ENCODE data around the gene GCN1. TPM values are rescaled to one million over a fixed set of nuclear protein-coding genes. Genes with fewer than 3 reads are reported as not detected.

GCN1 gene
- total RNA-seq, 1 experiment from 2014 or later, result 181 TPM

DNA sequence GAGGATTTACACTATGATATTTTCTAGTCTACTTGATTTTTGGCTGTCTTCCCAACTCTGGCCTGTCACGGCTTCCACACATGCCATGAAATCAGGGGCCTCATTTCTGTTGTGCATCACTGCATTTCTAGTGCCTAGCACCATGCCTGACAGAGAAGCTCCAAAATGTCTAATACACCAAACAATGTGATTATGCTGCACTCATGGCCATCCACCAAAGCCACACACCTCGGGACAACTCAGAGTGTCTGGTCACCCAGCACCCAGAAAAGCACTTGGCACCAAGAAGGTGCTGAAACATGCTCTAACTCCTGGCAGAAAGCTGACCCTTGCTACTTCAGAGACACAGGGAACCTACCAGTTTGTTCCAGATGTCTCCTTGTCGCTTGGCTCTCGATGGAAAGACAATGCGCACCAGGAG lies 11.3 kb downstream of the GCN1 start:
- no peaks in the 10 kb centered on the region for H3K9me3 Mint-ChIP-seq
- DNase-seq (ENCODE audit: low spot score) (no peak), ATAC-seq (no peak)
- peaks cover 65% of the 10 kb centered on the region for H3K36me3 Mint-ChIP-seq
- no peaks in the 10 kb centered on the region; the same call in 1 of the 2 replicates for H3K27me3 Mint-ChIP-seq (ENCODE audit: low read depth)
- ChIA-PET CTCF (no interaction called here), POLR2A (no interaction called here)
- H3K27ac Mint-ChIP-seq, result 0 out of 2 replicates have a peak overlapping the region, but pooled peaks have one; percentile 57
- H3K4me3 Mint-ChIP-seq, result no peak overlapping the region
- TF ChIP-seq, protein P1, sequence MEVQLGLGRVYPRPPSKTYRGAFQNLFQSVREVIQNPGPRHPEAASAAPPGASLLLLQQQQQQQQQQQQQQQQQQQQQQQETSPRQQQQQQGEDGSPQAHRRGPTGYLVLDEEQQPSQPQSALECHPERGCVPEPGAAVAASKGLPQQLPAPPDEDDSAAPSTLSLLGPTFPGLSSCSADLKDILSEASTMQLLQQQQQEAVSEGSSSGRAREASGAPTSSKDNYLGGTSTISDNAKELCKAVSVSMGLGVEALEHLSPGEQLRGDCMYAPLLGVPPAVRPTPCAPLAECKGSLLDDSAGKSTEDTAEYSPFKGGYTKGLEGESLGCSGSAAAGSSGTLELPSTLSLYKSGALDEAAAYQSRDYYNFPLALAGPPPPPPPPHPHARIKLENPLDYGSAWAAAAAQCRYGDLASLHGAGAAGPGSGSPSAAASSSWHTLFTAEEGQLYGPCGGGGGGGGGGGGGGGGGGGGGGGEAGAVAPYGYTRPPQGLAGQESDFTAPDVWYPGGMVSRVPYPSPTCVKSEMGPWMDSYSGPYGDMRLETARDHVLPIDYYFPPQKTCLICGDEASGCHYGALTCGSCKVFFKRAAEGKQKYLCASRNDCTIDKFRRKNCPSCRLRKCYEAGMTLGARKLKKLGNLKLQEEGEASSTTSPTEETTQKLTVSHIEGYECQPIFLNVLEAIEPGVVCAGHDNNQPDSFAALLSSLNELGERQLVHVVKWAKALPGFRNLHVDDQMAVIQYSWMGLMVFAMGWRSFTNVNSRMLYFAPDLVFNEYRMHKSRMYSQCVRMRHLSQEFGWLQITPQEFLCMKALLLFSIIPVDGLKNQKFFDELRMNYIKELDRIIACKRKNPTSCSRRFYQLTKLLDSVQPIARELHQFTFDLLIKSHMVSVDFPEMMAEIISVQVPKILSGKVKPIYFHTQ (CRISPR knock-in tag; IDR thresholded peaks at IDR 0.05), result no peak
- no peak for TF ChIP-seq SMAD3 (CRISPR knock-in tag; IDR thresholded peaks at IDR 0.05; ENCODE audit: borderline replicate concordance)
- no peak for TF ChIP-seq ZBTB21 (CRISPR knock-in tag; IDR thresholded peaks at IDR 0.05; ENCODE audit: borderline replicate concordance)
- no peak for TF ChIP-seq MYBL2 (CRISPR knock-in tag; IDR thresholded peaks at IDR 0.05)
- TF ChIP-seq, protein P2, sequence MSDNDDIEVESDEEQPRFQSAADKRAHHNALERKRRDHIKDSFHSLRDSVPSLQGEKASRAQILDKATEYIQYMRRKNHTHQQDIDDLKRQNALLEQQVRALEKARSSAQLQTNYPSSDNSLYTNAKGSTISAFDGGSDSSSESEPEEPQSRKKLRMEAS (CRISPR knock-in tag; IDR thresholded peaks at IDR 0.05), result no peak
- TF ChIP-seq ZNF396 (CRISPR knock-in tag; IDR thresholded peaks at IDR 0.05; ENCODE audit: borderline replicate concordance), result no peak
- TF ChIP-seq GABPB1 (CRISPR knock-in tag; IDR thresholded peaks at IDR 0.05), result no peak
- TF ChIP-seq, protein P3, sequence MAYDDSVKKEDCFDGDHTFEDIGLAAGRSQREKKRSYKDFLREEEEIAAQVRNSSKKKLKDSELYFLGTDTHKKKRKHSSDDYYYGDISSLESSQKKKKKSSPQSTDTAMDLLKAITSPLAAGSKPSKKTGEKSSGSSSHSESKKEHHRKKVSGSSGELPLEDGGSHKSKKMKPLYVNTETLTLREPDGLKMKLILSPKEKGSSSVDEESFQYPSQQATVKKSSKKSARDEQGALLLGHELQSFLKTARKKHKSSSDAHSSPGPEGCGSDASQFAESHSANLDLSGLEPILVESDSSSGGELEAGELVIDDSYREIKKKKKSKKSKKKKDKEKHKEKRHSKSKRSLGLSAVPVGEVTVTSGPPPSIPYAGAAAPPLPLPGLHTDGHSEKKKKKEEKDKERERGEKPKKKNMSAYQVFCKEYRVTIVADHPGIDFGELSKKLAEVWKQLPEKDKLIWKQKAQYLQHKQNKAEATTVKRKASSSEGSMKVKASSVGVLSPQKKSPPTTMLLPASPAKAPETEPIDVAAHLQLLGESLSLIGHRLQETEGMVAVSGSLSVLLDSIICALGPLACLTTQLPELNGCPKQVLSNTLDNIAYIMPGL (CRISPR knock-in tag; IDR thresholded peaks at IDR 0.05), result no peak
- no peak for TF ChIP-seq ZNF121 (CRISPR knock-in tag; IDR thresholded peaks at IDR 0.05)
- TF ChIP-seq, protein P4, sequence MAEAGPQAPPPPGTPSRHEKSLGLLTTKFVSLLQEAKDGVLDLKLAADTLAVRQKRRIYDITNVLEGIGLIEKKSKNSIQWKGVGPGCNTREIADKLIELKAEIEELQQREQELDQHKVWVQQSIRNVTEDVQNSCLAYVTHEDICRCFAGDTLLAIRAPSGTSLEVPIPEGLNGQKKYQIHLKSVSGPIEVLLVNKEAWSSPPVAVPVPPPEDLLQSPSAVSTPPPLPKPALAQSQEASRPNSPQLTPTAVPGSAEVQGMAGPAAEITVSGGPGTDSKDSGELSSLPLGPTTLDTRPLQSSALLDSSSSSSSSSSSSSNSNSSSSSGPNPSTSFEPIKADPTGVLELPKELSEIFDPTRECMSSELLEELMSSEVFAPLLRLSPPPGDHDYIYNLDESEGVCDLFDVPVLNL (CRISPR knock-in tag; IDR thresholded peaks at IDR 0.05; ENCODE audit: borderline replicate concordance, low read depth), result no peak
- no peaks in the 10 kb centered on the region for H3K4me1 Mint-ChIP-seq

DNA sequence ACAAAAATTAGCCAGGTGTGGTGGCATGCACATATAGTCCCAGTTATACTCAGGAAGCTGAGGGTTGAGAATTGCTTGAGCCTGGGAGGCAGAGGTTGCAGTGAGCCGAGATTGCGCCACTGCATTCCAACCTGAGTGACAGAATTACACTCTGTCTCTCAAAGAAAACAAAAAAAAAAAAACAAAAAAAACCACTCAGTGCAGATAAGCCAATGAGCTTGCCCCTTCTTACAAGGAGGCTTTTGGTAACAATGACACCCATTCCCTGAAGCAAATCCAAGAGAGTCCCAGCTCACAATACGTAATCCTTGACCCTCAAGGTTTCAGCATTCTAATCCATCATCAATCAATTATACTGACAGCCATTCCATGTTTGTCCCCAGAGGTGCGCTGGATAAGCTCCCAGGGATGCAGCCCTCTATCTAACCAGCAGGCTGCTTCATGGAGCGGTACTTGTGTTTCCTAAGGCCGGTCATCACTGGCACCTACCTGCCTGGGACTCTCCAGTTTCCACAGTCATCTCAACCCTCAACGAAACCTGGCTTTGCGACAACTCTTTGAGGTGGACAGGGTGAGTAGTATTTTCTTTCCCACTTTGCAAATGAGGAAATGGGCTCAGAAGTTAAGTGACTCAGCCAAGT lies 12.4 kb downstream of the GCN1 start:
- ATAC-seq, result peak; percentile 67; the same call in 1 of the 2 replicates
- TF ChIP-seq, protein P5, sequence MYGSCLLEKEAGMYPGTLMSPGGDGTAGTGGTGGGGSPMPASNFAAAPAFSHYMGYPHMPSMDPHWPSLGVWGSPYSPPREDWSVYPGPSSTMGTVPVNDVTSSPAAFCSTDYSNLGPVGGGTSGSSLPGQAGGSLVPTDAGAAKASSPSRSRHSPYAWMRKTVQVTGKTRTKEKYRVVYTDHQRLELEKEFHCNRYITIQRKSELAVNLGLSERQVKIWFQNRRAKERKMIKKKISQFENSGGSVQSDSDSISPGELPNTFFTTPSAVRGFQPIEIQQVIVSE (CRISPR knock-in tag; IDR thresholded peaks at IDR 0.05; ENCODE audit: borderline replicate concordance), result no peak
- TF ChIP-seq ELF4 (CRISPR knock-in tag; IDR thresholded peaks at IDR 0.05; ENCODE audit: low read depth) (no peak), CREM (CRISPR knock-in tag; IDR thresholded peaks at IDR 0.05) (no peak), GRHL2 (CRISPR knock-in tag; IDR thresholded peaks at IDR 0.05; ENCODE audit: insufficient replicate concordance, severe bottlenecking) (no peak), JUN (CRISPR knock-in tag; IDR thresholded peaks at IDR 0.05) (no peak)
- TF ChIP-seq, protein P6, sequence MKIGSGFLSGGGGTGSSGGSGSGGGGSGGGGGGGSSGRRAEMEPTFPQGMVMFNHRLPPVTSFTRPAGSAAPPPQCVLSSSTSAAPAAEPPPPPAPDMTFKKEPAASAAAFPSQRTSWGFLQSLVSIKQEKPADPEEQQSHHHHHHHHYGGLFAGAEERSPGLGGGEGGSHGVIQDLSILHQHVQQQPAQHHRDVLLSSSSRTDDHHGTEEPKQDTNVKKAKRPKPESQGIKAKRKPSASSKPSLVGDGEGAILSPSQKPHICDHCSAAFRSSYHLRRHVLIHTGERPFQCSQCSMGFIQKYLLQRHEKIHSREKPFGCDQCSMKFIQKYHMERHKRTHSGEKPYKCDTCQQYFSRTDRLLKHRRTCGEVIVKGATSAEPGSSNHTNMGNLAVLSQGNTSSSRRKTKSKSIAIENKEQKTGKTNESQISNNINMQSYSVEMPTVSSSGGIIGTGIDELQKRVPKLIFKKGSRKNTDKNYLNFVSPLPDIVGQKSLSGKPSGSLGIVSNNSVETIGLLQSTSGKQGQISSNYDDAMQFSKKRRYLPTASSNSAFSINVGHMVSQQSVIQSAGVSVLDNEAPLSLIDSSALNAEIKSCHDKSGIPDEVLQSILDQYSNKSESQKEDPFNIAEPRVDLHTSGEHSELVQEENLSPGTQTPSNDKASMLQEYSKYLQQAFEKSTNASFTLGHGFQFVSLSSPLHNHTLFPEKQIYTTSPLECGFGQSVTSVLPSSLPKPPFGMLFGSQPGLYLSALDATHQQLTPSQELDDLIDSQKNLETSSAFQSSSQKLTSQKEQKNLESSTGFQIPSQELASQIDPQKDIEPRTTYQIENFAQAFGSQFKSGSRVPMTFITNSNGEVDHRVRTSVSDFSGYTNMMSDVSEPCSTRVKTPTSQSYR (CRISPR knock-in tag; IDR thresholded peaks at IDR 0.05), result no peak
- TF ChIP-seq, protein P7, sequence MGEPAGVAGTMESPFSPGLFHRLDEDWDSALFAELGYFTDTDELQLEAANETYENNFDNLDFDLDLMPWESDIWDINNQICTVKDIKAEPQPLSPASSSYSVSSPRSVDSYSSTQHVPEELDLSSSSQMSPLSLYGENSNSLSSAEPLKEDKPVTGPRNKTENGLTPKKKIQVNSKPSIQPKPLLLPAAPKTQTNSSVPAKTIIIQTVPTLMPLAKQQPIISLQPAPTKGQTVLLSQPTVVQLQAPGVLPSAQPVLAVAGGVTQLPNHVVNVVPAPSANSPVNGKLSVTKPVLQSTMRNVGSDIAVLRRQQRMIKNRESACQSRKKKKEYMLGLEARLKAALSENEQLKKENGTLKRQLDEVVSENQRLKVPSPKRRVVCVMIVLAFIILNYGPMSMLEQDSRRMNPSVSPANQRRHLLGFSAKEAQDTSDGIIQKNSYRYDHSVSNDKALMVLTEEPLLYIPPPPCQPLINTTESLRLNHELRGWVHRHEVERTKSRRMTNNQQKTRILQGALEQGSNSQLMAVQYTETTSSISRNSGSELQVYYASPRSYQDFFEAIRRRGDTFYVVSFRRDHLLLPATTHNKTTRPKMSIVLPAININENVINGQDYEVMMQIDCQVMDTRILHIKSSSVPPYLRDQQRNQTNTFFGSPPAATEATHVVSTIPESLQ (CRISPR knock-in tag; IDR thresholded peaks at IDR 0.05), result no peak
- CTCF ChIA-PET, result interaction anchor here (0.5 kb wide), 1 partner anchor 250 kb away, joined by 5 read pairs; no protein-coding TSS in a partner anchor

More for the DNA sequence above, 12.4 kb downstream of the GCN1 start:
- POLR2A ChIA-PET, result interaction anchor here (1.0 kb wide), 1 partner anchor 19 kb away, joined by 8 read pairs; the partner anchor contains the start of gene RPLP0
- H3K27me3 Mint-ChIP-seq (ENCODE audit: low read depth), result no peaks in the 10 kb centered on the region; the same call in 1 of the 2 replicates
- peak overlapping the region; percentile 15; the same call in 1 of the 2 replicates for H3K27ac Mint-ChIP-seq
- no peaks in the 10 kb centered on the region for H3K4me1 Mint-ChIP-seq
- no peaks in the 10 kb centered on the region for H3K9me3 Mint-ChIP-seq
- H3K4me3 Mint-ChIP-seq, result no peak overlapping the region
- H3K36me3 Mint-ChIP-seq, result peaks cover 69% of the 10 kb centered on the region
- DNase-seq (ENCODE audit: low spot score), result no peak
